Activated B cell treated with CpG ODN at 0.5 μM for 24 hours (primary cell): Measurements from ENCODE around the gene LRP5. TPM values are rescaled to one million over a fixed set of nuclear protein-coding genes. Genes with fewer than 3 reads are reported as not detected.
"Not testable (repeated sequence)": the region's sequence is repeated elsewhere in the genome, so short reads cannot be mapped to it uniquely, and the experiment has no call there.

Experiments used
- ATAC-seq: fragments of 200-7000 bp; cut with Tn5 transposase; one replicate; pipeline ENCODE4 v1.10.0; 2021; ENCODE audit warnings: low read depth, mild to moderate bottlenecking, moderate library complexity
- CTCF ChIA-PET: fragments of 350-600 bp; sonication (Branson Sonifier 250); formaldehyde crosslinking; loops from one replicate; lab custom pipeline; 2021; ENCODE audit warnings: antibody characterized with exemption; lab: Charles Lee
- POLR2A ChIA-PET: fragments of 350-600 bp; sonication (Branson Sonifier 250); formaldehyde crosslinking; loops from one replicate; lab custom pipeline; 2021; ENCODE audit warnings: antibody characterized with exemption; lab: Charles Lee
- DNase-seq: peaks from one replicate; pipeline ENCODE4 v3.0.0; 2022
- H3K27ac Mint-ChIP-seq: one replicate; pipeline ENCODE4 v1.8.0; 2020; ENCODE audit warnings: mixed read lengths
- H3K27me3 Mint-ChIP-seq: one replicate; pipeline ENCODE4 v1.8.0; 2021; ENCODE audit warnings: mixed read lengths
- H3K36me3 Mint-ChIP-seq: one replicate; pipeline ENCODE4 v1.8.0; 2021; ENCODE audit warnings: low read depth, mixed read lengths
- H3K4me1 Mint-ChIP-seq: one replicate; pipeline ENCODE4 v1.8.0; 2021; ENCODE audit warnings: mixed read lengths
- H3K4me3 Mint-ChIP-seq: one replicate; pipeline ENCODE4 v1.8.0; 2020; ENCODE audit warnings: mild to moderate bottlenecking, mixed read lengths
- H3K9me3 Mint-ChIP-seq: one replicate; pipeline ENCODE4 v1.8.0; 2020; ENCODE audit warnings: mixed read lengths
- CTCF ChIP-seq: fragments of 200-600 bp; IDR thresholded peaks from one replicate; pipeline ENCODE4 v1.8.0; 2022; ENCODE audit warnings: antibody characterized with exemption, mild to moderate bottlenecking
- intact Hi-C: fragments of 100-400 bp; cut with micrococcal nuclease; formaldehyde crosslinking; loops from one replicate; pipeline ENCODE4 v1.15.1; 2024
- total RNA-seq: library from RNA; stranded (reverse); gene quantifications from 2 replicates; pipeline ENCODE4 v1.2.3, GENCODE V29; 2022

LRP5 gene
- total RNA-seq, 1 donor from 2014 or later: 8.7 TPM

GRCh38 chr11:68445531-68446035, 133.2 kb downstream of the LRP5 start:
- POLR2A ChIA-PET: no interaction called here
- CTCF ChIA-PET: no interaction called here
- intact Hi-C loops: loop anchor here (5.0 kb wide), 1 partner anchor 133 kb away; the partner anchor contains the start of gene LRP5
- TF ChIP-seq CTCF: no peak
- no peaks in the 10 kb centered on the region for H3K36me3 Mint-ChIP-seq
- DNase-seq (no peak), ATAC-seq (no peak)
- no peaks in the 10 kb centered on the region for H3K27me3 Mint-ChIP-seq
- peaks cover 29% of the 10 kb centered on the region for H3K4me1 Mint-ChIP-seq
- no peak overlapping the region for H3K27ac Mint-ChIP-seq
- no peak overlapping the region for H3K4me3 Mint-ChIP-seq
- H3K9me3 Mint-ChIP-seq: no peaks in the 10 kb centered on the region

GRCh38 chr11:68446046-68446725, 133.8 kb downstream of the LRP5 start:
- Mint-ChIP-seq H3K9me3 (no peaks in the 10 kb centered on the region), H3K27me3 (no peaks in the 10 kb centered on the region), H3K4me1 (peaks cover 23% of the 10 kb centered on the region), H3K27ac (no peak overlapping the region), H3K4me3 (no peak overlapping the region), H3K36me3 (no peaks in the 10 kb centered on the region)
- no peak for DNase-seq
- CTCF ChIA-PET: interaction anchor here (0.8 kb wide), 1 partner anchor 189 kb away, joined by 5 read pairs; no protein-coding TSS in a partner anchor
- ATAC-seq: no peak
- TF ChIP-seq CTCF: no peak
- intact Hi-C loops: loop anchor here (5.0 kb wide), 1 partner anchor 134 kb away; the partner anchor contains the start of gene LRP5
- POLR2A ChIA-PET: interaction anchor here (0.6 kb wide), 1 partner anchor 396 kb away, joined by 8 read pairs; no protein-coding TSS in a partner anchor

- Mint-ChIP-seq H3K4me1 (peaks cover 13% of the 10 kb centered on the region), H3K27me3 (no peaks in the 10 kb centered on the region), H3K4me3 (no peak overlapping the region), H3K9me3 (no peaks in the 10 kb centered on the region), H3K27ac (no peak overlapping the region), H3K36me3 (no peaks in the 10 kb centered on the region)
- ChIA-PET POLR2A (interaction anchor here (0.6 kb wide), 1 partner anchor 395 kb away, joined by 8 read pairs; no protein-coding TSS in a partner anchor), CTCF (interaction anchor here (0.8 kb wide), 1 partner anchor 190 kb away, joined by 5 read pairs; no protein-coding TSS in a partner anchor)
- DNase-seq (peak; percentile 74), ATAC-seq (peak; percentile 99)
- intact Hi-C loops: loop anchor here (1.0 to 5.0 kb wide), 5 partner anchors 135 to 438 kb away; partner anchors contain the start of gene LRP5
- peak; percentile 97 for TF ChIP-seq CTCF
Observed at GRCh38 chr11:68447015-68447801, 134.8 kb downstream of the LRP5 start.

GRCh38 chr11:68447914-68448313, 135.5 kb downstream of the LRP5 start:
- DNase-seq, ATAC-seq, H3K27me3 Mint-ChIP-seq, H3K4me3 Mint-ChIP-seq, H3K27ac Mint-ChIP-seq, H3K36me3 Mint-ChIP-seq, H3K4me1 Mint-ChIP-seq, CTCF ChIA-PET, H3K9me3 Mint-ChIP-seq: not testable (repeated sequence)
- intact Hi-C loops: loop anchor here (1.0 to 5.0 kb wide), 5 partner anchors 136 to 439 kb away; partner anchors contain the start of gene LRP5
- POLR2A ChIA-PET: interaction anchor here (0.6 kb wide), 1 partner anchor 72 kb away, joined by 7 read pairs; no protein-coding TSS in a partner anchor

GRCh38 chr11:68448604-68449011, 136.2 kb downstream of the LRP5 start:
- ChIA-PET POLR2A (interaction anchor here (0.6 kb wide), 1 partner anchor 72 kb away, joined by 7 read pairs; no protein-coding TSS in a partner anchor), CTCF (interaction anchor here (1.0 kb wide), 1 partner anchor 152 kb away, joined by 3 read pairs; no protein-coding TSS in a partner anchor)
- no peak overlapping the region for H3K4me3 Mint-ChIP-seq
- ATAC-seq (no peak), DNase-seq (no peak)
- intact Hi-C loops: loop anchor here (5.0 kb wide), 1 partner anchor 136 kb away; the partner anchor contains the start of gene LRP5
- no peaks in the 10 kb centered on the region for H3K9me3 Mint-ChIP-seq
- H3K27ac Mint-ChIP-seq: no peak overlapping the region
- H3K4me1 Mint-ChIP-seq: peaks cover 6% of the 10 kb centered on the region
- no peak for TF ChIP-seq CTCF
- H3K36me3 Mint-ChIP-seq: no peaks in the 10 kb centered on the region
- H3K27me3 Mint-ChIP-seq: no peaks in the 10 kb centered on the region
